Stimulated activated naive CD8-positive, alpha-beta T cell treated with anti-CD3 and anti-CD28 coated beads, Interleukin-15, amount 100 ng/mL, for 72 hours (primary cell): ENCODE results near the gene SP3.

ENCODE experiments used
- ATAC-seq: fragments of 150-1000 bp; cut with Tn5 transposase; 2 replicates; pipeline ENCODE4 v1.10.0; 2021; ENCODE audit warnings: mild to moderate bottlenecking, moderate library complexity
- DNase-seq, 2 donors: peaks; one replicate each; pipeline ENCODE4 v3.0.0; 2021 to 2022
- H3K27ac Mint-ChIP-seq, 2 donors: one replicate each; pipeline ENCODE4 v1.8.0; 2022; ENCODE audit warnings: mild to moderate bottlenecking in 2 of 2, mixed read lengths in 2 of 2, moderate library complexity in 2 of 2
- H3K27me3 Mint-ChIP-seq: one replicate; pipeline ENCODE4 v1.8.0; 2022; ENCODE audit warnings: mixed read lengths
- H3K4me1 Mint-ChIP-seq: one replicate; pipeline ENCODE4 v1.8.0; 2022; ENCODE audit warnings: mild to moderate bottlenecking, mixed read lengths
- H3K4me3 Mint-ChIP-seq, 2 donors: one replicate each; pipeline ENCODE4 v1.8.0; 2022; ENCODE audit warnings: mild to moderate bottlenecking in 2 of 2, mixed read lengths in 2 of 2, moderate library complexity in 1 of 2
- H3K9me3 Mint-ChIP-seq, 2 donors: one replicate each; pipeline ENCODE4 v1.8.0; 2022; ENCODE audit warnings: mixed read lengths in 2 of 2

The SP3 gene

DNA sequence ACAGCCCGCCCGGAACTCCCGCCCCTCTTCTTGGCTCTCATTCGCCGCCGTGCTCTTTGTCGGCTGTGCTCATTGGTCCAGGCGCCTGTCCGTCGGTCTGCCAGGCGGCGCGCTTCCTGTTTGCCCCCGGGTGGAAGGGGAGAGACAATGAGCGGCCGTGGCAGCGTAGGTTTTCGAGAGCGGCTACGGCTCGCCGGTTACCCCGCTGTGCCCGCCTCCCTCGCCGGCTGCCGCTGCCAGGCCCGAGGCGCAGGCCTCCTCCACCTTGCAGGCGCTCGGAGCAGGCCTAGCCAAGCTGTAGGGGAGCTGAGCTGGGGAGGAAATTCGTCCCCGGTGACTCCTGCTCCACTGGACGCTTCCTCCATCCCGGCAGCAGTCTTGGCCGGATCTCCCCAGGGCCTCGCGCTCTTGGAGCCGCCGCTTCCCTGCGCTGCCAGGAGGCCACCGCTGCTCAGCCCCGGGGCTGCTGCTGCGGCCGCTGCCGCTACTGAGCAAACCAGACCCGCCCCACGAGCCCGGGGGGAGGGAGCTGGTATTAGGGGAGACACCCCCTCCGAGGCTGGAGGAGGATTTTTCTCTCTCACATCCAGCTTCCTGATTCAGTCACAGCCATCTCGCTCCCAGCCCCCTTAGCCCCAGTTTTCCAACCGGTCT lies at the start of gene SP3:
Gene SP3, minus strand, starts transcription at position 2 of the 654 bp plus-strand sequence. CDS start 202 bp downstream, outside the sequence.
- H3K27ac Mint-ChIP-seq = peak within 1 kb of the TSS; percentile 98 to 100
- H3K4me3 Mint-ChIP-seq = peak within 1 kb of the TSS; percentile 97
- no peaks in the 10 kb centered on the region for H3K27me3 Mint-ChIP-seq
- ATAC-seq (peak; percentile 80), DNase-seq (peak; percentile 92 to 96)
- H3K9me3 Mint-ChIP-seq = no peaks in the 10 kb centered on the region
- H3K4me1 Mint-ChIP-seq = peaks cover 16% of the 10 kb centered on the region

GRCh38 chr2:174014699-174015070 lies 49.5 kb upstream of the SP3 start:
- peaks cover 0 to 4% of the 10 kb centered on the region in 2 donors for H3K9me3 Mint-ChIP-seq
- peaks cover 15% of the 10 kb centered on the region for H3K4me1 Mint-ChIP-seq
- no peak for DNase-seq
- no peak overlapping the region for H3K4me3 Mint-ChIP-seq
- ATAC-seq = no peak
- H3K27me3 Mint-ChIP-seq = peaks cover 23% of the 10 kb centered on the region
- no peak overlapping the region for H3K27ac Mint-ChIP-seq

- ATAC-seq = no peak
- Mint-ChIP-seq H3K27me3 (peaks cover 23% of the 10 kb centered on the region), H3K27ac (no peak overlapping the region), H3K4me1 (peaks cover 15% of the 10 kb centered on the region), H3K4me3 (no peak overlapping the region), H3K9me3 (peaks cover 0 to 4% of the 10 kb centered on the region in 2 donors)
- no peak for DNase-seq
Observed at GRCh38 chr2:174014011-174014698, 49.0 kb upstream of the SP3 start.

GRCh38 chr2:174013315-174013751 lies 48.2 kb upstream of the SP3 start:
- ATAC-seq (no peak), DNase-seq (no peak)
- H3K9me3 Mint-ChIP-seq = peaks cover 0 to under 1% of the 10 kb centered on the region in 2 donors
- H3K27ac Mint-ChIP-seq = peak overlapping the region; percentile 30 to 62
- peaks cover 25% of the 10 kb centered on the region for H3K27me3 Mint-ChIP-seq
- peak overlapping the region; percentile 56 to 72 for H3K4me3 Mint-ChIP-seq
- peaks cover 15% of the 10 kb centered on the region for H3K4me1 Mint-ChIP-seq

- H3K9me3 Mint-ChIP-seq = no peaks in the 10 kb centered on the region
- DNase-seq (peak; percentile 23 to 27), ATAC-seq (peak; percentile 75)
- H3K27me3 Mint-ChIP-seq = peaks cover 30% of the 10 kb centered on the region
- peak overlapping the region; percentile 56 to 72 for H3K4me3 Mint-ChIP-seq
- H3K27ac Mint-ChIP-seq = peak overlapping the region; percentile 62 to 93
- peaks cover 15% of the 10 kb centered on the region for H3K4me1 Mint-ChIP-seq
Observed at GRCh38 chr2:174012347-174013314, 47.5 kb upstream of the SP3 start.

GRCh38 chr2:174011796-174012195 lies 46.6 kb upstream of the SP3 start:
- Mint-ChIP-seq H3K9me3 (no peaks in the 10 kb centered on the region), H3K27me3 (peaks cover 30% of the 10 kb centered on the region), H3K4me1 (peaks cover 15% of the 10 kb centered on the region), H3K4me3 (no peak overlapping the region), H3K27ac (no peak overlapping the region)
- DNase-seq (no peak), ATAC-seq (no peak)

DNA sequence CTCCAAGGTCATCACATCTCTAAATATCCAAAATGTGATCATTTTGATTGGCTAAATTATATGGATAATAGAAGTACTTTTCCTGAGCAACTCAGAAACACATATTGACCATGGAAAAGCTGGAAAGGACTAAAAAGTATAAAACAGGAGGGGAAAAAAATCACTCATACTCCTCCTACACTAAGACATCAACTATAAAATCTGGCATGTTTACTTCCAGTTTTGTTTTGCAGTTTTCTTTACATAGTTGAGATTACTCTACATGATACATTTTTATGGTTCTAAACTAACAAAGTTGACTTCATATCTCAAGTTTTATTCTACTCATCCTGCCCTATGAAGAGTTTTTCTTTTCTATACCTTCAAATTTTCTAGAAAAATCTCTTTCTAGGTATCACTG lies 46.0 kb upstream of the SP3 start:
- Mint-ChIP-seq H3K27ac (peak overlapping the region in 1 of 2 donors; percentile 27), H3K4me3 (no peak overlapping the region), H3K4me1 (peaks cover 15% of the 10 kb centered on the region), H3K9me3 (no peaks in the 10 kb centered on the region), H3K27me3 (peaks cover 25% of the 10 kb centered on the region)
- DNase-seq (no peak), ATAC-seq (no peak)

- H3K4me3 Mint-ChIP-seq = no peak overlapping the region
- peaks cover 23% of the 10 kb centered on the region for H3K27me3 Mint-ChIP-seq
- no peaks in the 10 kb centered on the region for H3K9me3 Mint-ChIP-seq
- H3K27ac Mint-ChIP-seq = no peak overlapping the region
- H3K4me1 Mint-ChIP-seq = peaks cover 21% of the 10 kb centered on the region
- DNase-seq = no peak
- no peak for ATAC-seq
Observed at GRCh38 chr2:174009488-174010223, 44.5 kb upstream of the SP3 start.

DNA sequence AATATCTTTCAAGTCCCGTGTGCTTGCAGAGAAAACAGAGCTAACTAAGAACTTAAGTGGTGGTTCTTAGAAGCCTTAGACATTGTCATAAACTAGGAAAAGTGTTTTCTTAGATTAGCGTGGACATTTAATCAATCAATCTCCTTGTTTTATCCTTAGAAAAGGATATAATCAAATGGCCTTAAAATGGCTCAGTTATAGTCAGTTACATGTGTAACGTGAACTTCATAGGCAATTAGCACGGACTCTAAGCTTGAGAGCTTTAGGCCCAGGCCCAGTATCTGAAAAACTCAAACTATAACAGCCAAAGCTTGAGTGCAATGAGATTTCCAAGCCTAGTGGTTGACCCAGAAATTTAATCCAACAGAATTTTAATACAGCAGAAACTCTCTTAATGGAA lies 43.5 kb upstream of the SP3 start:
- DNase-seq = no peak
- Mint-ChIP-seq H3K27me3 (peaks cover 20% of the 10 kb centered on the region), H3K9me3 (no peaks in the 10 kb centered on the region), H3K4me1 (peaks cover 21% of the 10 kb centered on the region), H3K4me3 (no peak overlapping the region), H3K27ac (no peak overlapping the region)
- no peak for ATAC-seq

GRCh38 chr2:174007010-174007409 lies 41.8 kb upstream of the SP3 start:
- ATAC-seq (no peak), DNase-seq (no peak)
- Mint-ChIP-seq H3K27me3 (peaks cover 7% of the 10 kb centered on the region), H3K4me3 (no peak overlapping the region), H3K9me3 (no peaks in the 10 kb centered on the region), H3K27ac (no peak overlapping the region), H3K4me1 (peaks cover 6% of the 10 kb centered on the region)

GRCh38 chr2:174005801-174006419 lies 40.7 kb upstream of the SP3 start:
- Mint-ChIP-seq H3K9me3 (no peaks in the 10 kb centered on the region), H3K27me3 (peaks cover 7% of the 10 kb centered on the region), H3K4me1 (peaks cover 6% of the 10 kb centered on the region), H3K27ac (no peak overlapping the region), H3K4me3 (no peak overlapping the region)
- ATAC-seq = no peak
- no peak for DNase-seq

DNA sequence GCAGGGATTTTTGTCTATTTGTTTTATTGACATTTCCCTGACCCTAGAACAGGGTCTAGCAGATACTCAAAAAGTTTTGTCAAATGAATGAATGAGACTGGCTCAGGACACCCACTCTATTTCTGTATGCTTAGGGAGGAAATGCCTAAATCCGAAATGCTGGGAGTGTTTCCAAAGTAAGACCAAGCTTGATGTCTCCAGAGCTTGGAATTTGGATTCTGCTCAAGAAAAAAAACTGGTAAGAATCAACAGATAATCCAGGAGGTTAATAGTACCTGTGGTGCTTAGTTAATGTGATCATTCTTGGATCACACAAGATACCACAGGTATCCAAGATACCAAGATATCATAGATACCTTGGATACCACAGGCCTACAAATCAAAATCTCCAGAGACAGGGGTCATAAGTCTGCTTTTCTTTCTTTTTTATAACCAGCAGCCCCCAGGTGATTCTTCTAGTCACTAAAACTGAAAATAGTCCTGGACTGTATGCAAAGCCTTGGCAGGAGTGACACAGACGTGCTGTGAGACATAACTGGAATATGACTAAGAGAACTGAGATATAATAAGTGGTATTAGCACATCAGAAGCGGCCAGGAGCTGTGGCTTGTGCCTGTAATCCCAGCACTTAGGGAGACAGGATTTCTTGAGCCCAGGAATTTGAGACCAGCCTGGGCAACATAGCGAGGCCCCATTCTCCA lies 39.9 kb upstream of the SP3 start:
- Mint-ChIP-seq H3K4me3 (no peak overlapping the region), H3K27ac (peak overlapping the region in 1 of 2 donors; percentile 9), H3K4me1 (peaks cover 6% of the 10 kb centered on the region), H3K27me3 (peaks cover 7% of the 10 kb centered on the region), H3K9me3 (no peaks in the 10 kb centered on the region)
- DNase-seq = peak in 1 of 2 donors; percentile 19
- peak; percentile 93 for ATAC-seq

DNA sequence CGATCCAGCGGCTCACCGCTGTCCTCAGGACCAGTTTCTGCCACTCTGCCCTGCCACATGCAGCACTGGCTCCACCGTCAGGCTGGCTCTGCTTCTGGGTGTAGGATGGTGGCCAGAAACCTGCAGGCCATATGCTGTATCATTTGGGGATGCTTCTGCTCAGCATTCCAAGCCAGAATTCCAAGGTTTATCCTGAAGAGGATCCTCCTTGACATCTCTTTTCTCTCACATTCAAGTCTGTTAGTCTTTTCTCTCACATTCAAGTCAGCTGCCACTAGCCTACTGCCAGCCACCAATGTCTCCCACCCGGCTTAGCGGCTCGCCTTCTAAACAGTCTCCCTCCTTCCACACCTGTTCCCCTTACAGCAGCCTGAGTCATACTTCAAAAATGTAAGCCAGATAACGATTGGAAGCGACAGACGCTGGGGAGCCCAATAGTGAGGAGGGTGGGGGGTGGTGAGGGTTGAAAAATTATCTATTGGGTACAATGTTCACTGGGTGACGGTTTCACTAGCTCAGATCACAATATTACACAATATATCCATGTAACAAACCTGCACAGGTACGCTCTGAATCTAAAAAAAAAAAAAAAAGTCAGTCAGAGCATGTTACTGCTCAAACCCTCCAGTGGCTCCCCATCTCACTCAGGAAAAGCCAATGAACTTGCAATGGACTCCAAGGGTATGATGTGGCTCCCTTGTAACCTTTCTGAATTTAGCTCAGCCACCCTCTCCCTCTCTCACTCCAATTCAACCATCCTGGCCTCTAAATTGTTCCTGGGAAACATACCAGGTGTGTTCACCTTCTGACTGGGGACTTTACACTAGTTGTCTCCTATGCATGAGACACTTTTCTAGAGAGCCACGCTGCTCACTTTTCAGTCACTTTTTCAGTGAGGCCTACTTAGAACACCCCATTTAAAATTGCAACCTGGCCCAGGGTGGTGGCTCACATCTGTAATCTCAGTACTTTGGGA lies 38.8 kb upstream of the SP3 start:
- H3K4me3 Mint-ChIP-seq = no peak overlapping the region
- H3K4me1 Mint-ChIP-seq = peaks cover 6% of the 10 kb centered on the region
- H3K9me3 Mint-ChIP-seq = no peaks in the 10 kb centered on the region
- ATAC-seq (no peak), DNase-seq (no peak)
- H3K27ac Mint-ChIP-seq = no peak overlapping the region
- H3K27me3 Mint-ChIP-seq = peaks cover 7% of the 10 kb centered on the region
